Activated CD8-positive, alpha-beta memory T cell treated with anti-CD3 and anti-CD28 coated beads, Interleukin-2, amount 50 U/mL, for 24 hours (primary cell): ENCODE data around the gene WNT11.

Source experiments
- DNase-seq: peaks from one replicate; pipeline ENCODE4 v3.0.0-alpha.2; 2020; ENCODE audit errors: extremely low read depth

WNT11 gene

GRCh38 chr11:76176463-76176862, 29.8 kb downstream of the WNT11 start:
- DNase-seq, result no peak

- no peak for DNase-seq
Measured at GRCh38 chr11:76175783-76176182, 30.5 kb downstream of the WNT11 start.

GRCh38 chr11:76174330-76174729, 32.0 kb downstream of the WNT11 start:
- no peak for DNase-seq

- DNase-seq, result no peak
Measured at GRCh38 chr11:76173663-76174062, 32.6 kb downstream of the WNT11 start.

- no peak for DNase-seq
Measured at GRCh38 chr11:76172583-76172982, 33.7 kb downstream of the WNT11 start.

GRCh38 chr11:76170468-76170867, 35.8 kb downstream of the WNT11 start:
- no peak for DNase-seq

- DNase-seq, result no peak
Measured at GRCh38 chr11:76169473-76169896, 36.8 kb downstream of the WNT11 start.

- no peak for DNase-seq
Measured at GRCh38 chr11:76167590-76167989, 38.7 kb downstream of the WNT11 start.

- DNase-seq, result no peak
Measured at GRCh38 chr11:76166314-76166713, 40.0 kb downstream of the WNT11 start.

- DNase-seq, result no peak
Measured at GRCh38 chr11:76164861-76165751, 41.2 kb downstream of the WNT11 start.

GRCh38 chr11:76164081-76164480, 42.2 kb downstream of the WNT11 start:
- no peak for DNase-seq

GRCh38 chr11:76163289-76163880, 42.9 kb downstream of the WNT11 start:
- no peak for DNase-seq

GRCh38 chr11:76162336-76163288, 43.7 kb downstream of the WNT11 start:
- DNase-seq, result no peak

GRCh38 chr11:76161261-76161961, 44.9 kb downstream of the WNT11 start:
- DNase-seq, result no peak

- no peak for DNase-seq
Measured at GRCh38 chr11:76160856-76161255, 45.4 kb downstream of the WNT11 start.

- DNase-seq, result no peak
Measured at GRCh38 chr11:76159983-76160661, 46.2 kb downstream of the WNT11 start.

GRCh38 chr11:76159303-76159937, 46.9 kb downstream of the WNT11 start:
- no peak for DNase-seq

- no peak for DNase-seq
Measured at GRCh38 chr11:76158394-76159302, 47.7 kb downstream of the WNT11 start.

GRCh38 chr11:76157891-76158290, 48.4 kb downstream of the WNT11 start:
- no peak for DNase-seq
